Hepatocyte (in vitro differentiated cells): ENCODE results near the gene TRMT10A. TPM values are rescaled to one million over a fixed set of nuclear protein-coding genes. Genes with fewer than 3 reads are reported as not detected.

Experiments used
- DNase-seq: peaks from one replicate; pipeline ENCODE4 v3.0.0-alpha.2; 2016; ENCODE audit warnings: low spot score
- H2AFZ ChIP-seq: fragments of 200-600 bp; sonication (generic); 2 replicates; pipeline ENCODE4 v1.6.0; 2016; ENCODE audit warnings: antibody characterized with exemption, mild to moderate bottlenecking
- H3K27ac ChIP-seq: fragments of 200-600 bp; sonication (generic); 2 replicates; pipeline ENCODE4 v1.5.1; 2016; ENCODE audit warnings: mild to moderate bottlenecking
- H3K27me3 ChIP-seq: fragments of 200-600 bp; sonication (generic); 2 replicates; pipeline ENCODE4 v1.6.1; 2016
- H3K36me3 ChIP-seq: fragments of 200-600 bp; sonication (generic); replicated peaks from 2 replicates; pipeline ENCODE4 v1.5.1; 2016; ENCODE audit warnings: low read depth; ENCODE audit not compliant: insufficient read depth
- H3K4me1 ChIP-seq: fragments of 200-600 bp; sonication (generic); 2 replicates; pipeline ENCODE4 v1.5.1; 2016; ENCODE audit warnings: mild to moderate bottlenecking, moderate library complexity; ENCODE audit not compliant: insufficient read depth
- H3K4me2 ChIP-seq: fragments of 200-600 bp; sonication (generic); 2 replicates; pipeline ENCODE4 v1.6.0; 2016
- H3K4me3 ChIP-seq: fragments of 200-600 bp; sonication (generic); 2 replicates; pipeline ENCODE4 v1.5.1; 2016; ENCODE audit warnings: mild to moderate bottlenecking
- H3K79me2 ChIP-seq: fragments of 200-600 bp; sonication (generic); 2 replicates; pipeline ENCODE4 v1.6.0; 2017; ENCODE audit warnings: mild to moderate bottlenecking
- H3K9me2 ChIP-seq: fragments of 200-600 bp; sonication (generic); replicated peaks from 2 replicates; pipeline ENCODE4 v1.6.0; 2017; ENCODE audit warnings: mild to moderate bottlenecking; ENCODE audit not compliant: insufficient read depth
- H3K9me3 ChIP-seq: fragments of 200-600 bp; sonication (generic); 2 replicates; pipeline ENCODE4 v1.5.1; 2016; ENCODE audit warnings: low read depth, mild to moderate bottlenecking
- H4K20me1 ChIP-seq: fragments of 200-600 bp; sonication (generic); 2 replicates; pipeline ENCODE4 v1.6.0; 2016; ENCODE audit warnings: mild to moderate bottlenecking; ENCODE audit not compliant: insufficient read depth, poor library complexity, severe bottlenecking
- CTCF ChIP-seq: fragments of 200-600 bp; sonication (generic); IDR thresholded peaks from 2 replicates; pipeline ENCODE4 v1.5.1; 2016; ENCODE audit warnings: antibody characterized with exemption, mild to moderate bottlenecking; ENCODE audit not compliant: poor library complexity
- EZH2 ChIP-seq: fragments of 200-600 bp; sonication (generic); IDR thresholded peaks from 2 replicates; pipeline ENCODE4 v1.6.1; 2016; ENCODE audit warnings: antibody characterized with exemption, mild to moderate bottlenecking, borderline replicate concordance
- EZH2phosphoT487 ChIP-seq: fragments of 200-600 bp; sonication (generic); IDR thresholded peaks from one replicate; pipeline ENCODE4 v1.6.1; 2018; ENCODE audit warnings: antibody characterized with exemption, mild to moderate bottlenecking, low read depth, moderate library complexity; ENCODE audit not compliant: unreplicated experiment, severe bottlenecking
- WGBS: methylation state at CpG from one replicate; pipeline ENCODE4 v1.1.6; 2016; ENCODE audit warnings: low lambda C conversion rate; ENCODE audit errors: missing lambda C conversion rate; 5-methylcytosine and 5-hydroxymethylcytosine counted together
- polyA plus RNA-seq: library from polyadenylated mRNA; unstranded; fragments of >200 nt; fragmentation: Nextera tagmentation; extraction: Ambion mirVana; gene quantifications from 2 replicates; pipeline ENCODE4 v1.2.1, GENCODE V29; 2016
- total RNA-seq: library from RNA; depleted of rRNA; stranded (reverse); fragments of >200 nt; gene quantifications from 2 replicates; pipeline ENCODE4 v1.2.3, GENCODE V29; 2014

TRMT10A gene
- total and polyA plus RNA-seq, 2 experiments from 2014 or later, result 6.2 to 17.9 TPM

DNA sequence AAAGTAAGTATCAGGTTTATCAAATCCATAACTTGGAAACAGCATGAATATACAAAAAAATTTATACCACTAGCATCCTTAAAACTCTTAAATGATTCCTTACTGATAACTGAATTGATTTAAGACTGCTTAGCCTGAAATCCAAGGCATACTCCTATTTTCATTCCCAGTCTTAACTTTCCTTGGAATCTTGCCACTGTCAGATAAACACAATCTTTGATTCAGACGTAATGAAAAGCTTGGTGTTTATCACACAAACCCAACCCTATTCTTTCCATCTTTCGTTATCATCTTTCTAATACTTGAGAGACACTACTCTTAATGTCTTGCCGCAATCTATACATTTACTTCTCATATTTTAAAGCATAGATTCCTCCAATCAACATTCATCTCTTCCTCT lies 33.9 kb downstream of the TRMT10A start:
- TF ChIP-seq EZH2 (no peak), EZH2phosphoT487 (no peak), CTCF (no peak)
- H3K36me3 ChIP-seq, result no peaks in the 10 kb centered on the region
- H2AFZ ChIP-seq, result no peak overlapping the region
- no peaks in the 10 kb centered on the region for H3K9me3 ChIP-seq
- H3K27me3 ChIP-seq, result no peaks in the 10 kb centered on the region
- no peaks in the 10 kb centered on the region for H3K79me2 ChIP-seq
- H3K27ac ChIP-seq, result no peak overlapping the region
- H3K9me2 ChIP-seq, result no peaks in the 10 kb centered on the region
- H3K4me1 ChIP-seq, result no peaks in the 10 kb centered on the region
- 69% methylated on average over 3 of the region's 3 CpGs for WGBS
- DNase-seq, result no peak
- H4K20me1 ChIP-seq, result no peaks in the 10 kb centered on the region
- no peak overlapping the region for H3K4me2 ChIP-seq
- no peak overlapping the region for H3K4me3 ChIP-seq

GRCh38 chr4:99529228-99529627 lies 34.6 kb downstream of the TRMT10A start:
- no peaks in the 10 kb centered on the region for H3K9me3 ChIP-seq
- no peaks in the 10 kb centered on the region for H3K9me2 ChIP-seq
- H3K4me2 ChIP-seq, result no peak overlapping the region
- DNase-seq, result peak; percentile 8
- peak overlapping the region; percentile 16 for H3K27ac ChIP-seq
- H3K4me1 ChIP-seq, result no peaks in the 10 kb centered on the region
- TF ChIP-seq EZH2 (no peak), EZH2phosphoT487 (no peak), CTCF (no peak)
- H3K36me3 ChIP-seq, result no peaks in the 10 kb centered on the region
- H3K27me3 ChIP-seq, result no peaks in the 10 kb centered on the region
- no peaks in the 10 kb centered on the region for H3K79me2 ChIP-seq
- no peak overlapping the region for H3K4me3 ChIP-seq
- H4K20me1 ChIP-seq, result no peaks in the 10 kb centered on the region
- no peak overlapping the region for H2AFZ ChIP-seq

GRCh38 chr4:99518601-99519295 lies 45.1 kb downstream of the TRMT10A start:
- Histone ChIP-seq H3K27ac (no peak overlapping the region), H3K36me3 (no peaks in the 10 kb centered on the region), H4K20me1 (no peaks in the 10 kb centered on the region), H3K9me2 (no peaks in the 10 kb centered on the region), H3K79me2 (no peaks in the 10 kb centered on the region), H3K27me3 (no peaks in the 10 kb centered on the region), H3K9me3 (no peaks in the 10 kb centered on the region), H3K4me2 (no peak overlapping the region), H3K4me3 (no peak overlapping the region), H2AFZ (no peak overlapping the region), H3K4me1 (no peaks in the 10 kb centered on the region)
- no peak for DNase-seq
- TF ChIP-seq EZH2phosphoT487, result no peak
- 85% methylated on average over 6 of the region's 6 CpGs for WGBS

DNA sequence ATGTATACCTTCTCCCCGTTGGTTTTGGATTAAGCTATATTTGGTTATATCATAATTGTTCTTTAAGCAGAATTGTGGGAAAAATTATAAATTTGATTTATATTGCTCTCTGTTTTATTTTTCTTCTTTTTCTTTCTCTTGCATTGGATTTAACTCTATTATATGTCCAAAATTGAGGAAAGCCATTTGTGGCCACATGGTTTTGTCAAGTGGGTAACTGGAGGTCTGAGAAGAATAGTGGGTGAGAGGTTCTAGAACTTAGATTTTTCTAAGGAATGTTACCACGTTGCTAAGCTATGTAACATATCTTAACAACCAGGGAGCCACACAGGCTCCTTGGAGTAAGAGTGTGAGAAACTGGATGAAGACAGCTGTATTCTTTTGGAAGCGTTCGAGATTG lies 53.1 kb downstream of the TRMT10A start, which contains the start of gene C4orf17:
TSS of gene C4orf17 (plus strand) at position 301 of the 400 bp plus-strand sequence. CDS start 2,061 bp downstream, outside the sequence.
- Histone ChIP-seq H3K4me3 (no peak within 1 kb of the TSS), H3K27me3 (no peaks in the 10 kb centered on the region), H3K79me2 (no peaks in the 10 kb centered on the region), H3K4me2 (no peak within 1 kb of the TSS), H3K27ac (no peak within 1 kb of the TSS), H3K36me3 (no peaks in the 10 kb centered on the region), H3K4me1 (no peaks in the 10 kb centered on the region), H4K20me1 (no peaks in the 10 kb centered on the region), H2AFZ (no peak within 1 kb of the TSS), H3K9me2 (no peaks in the 10 kb centered on the region), H3K9me3 (no peaks in the 10 kb centered on the region)
- DNase-seq, result no peak
- no peak for TF ChIP-seq EZH2phosphoT487
- no peak for TF ChIP-seq CTCF
- no peak for TF ChIP-seq EZH2
- 76% methylated on average over 4 of the region's 4 CpGs for WGBS
